GM12872 (cell line): ENCODE measurements around the gene PDZRN3.

Experiments used
- CTCF ChIP-seq: IDR thresholded peaks from 3 replicates; pipeline ENCODE4 v1.5.1; 2011; ENCODE audit warnings: low read depth, mild to moderate bottlenecking, low read length, moderate library complexity; ENCODE audit not compliant: insufficient read depth

Gene PDZRN3

GRCh38 chr3:73652896-73653295 lies 28.2 kb upstream of the PDZRN3 start:
- no peak for TF ChIP-seq CTCF

- no peak for TF ChIP-seq CTCF
Observed at GRCh38 chr3:73637042-73637441, 12.3 kb upstream of the PDZRN3 start.

DNA sequence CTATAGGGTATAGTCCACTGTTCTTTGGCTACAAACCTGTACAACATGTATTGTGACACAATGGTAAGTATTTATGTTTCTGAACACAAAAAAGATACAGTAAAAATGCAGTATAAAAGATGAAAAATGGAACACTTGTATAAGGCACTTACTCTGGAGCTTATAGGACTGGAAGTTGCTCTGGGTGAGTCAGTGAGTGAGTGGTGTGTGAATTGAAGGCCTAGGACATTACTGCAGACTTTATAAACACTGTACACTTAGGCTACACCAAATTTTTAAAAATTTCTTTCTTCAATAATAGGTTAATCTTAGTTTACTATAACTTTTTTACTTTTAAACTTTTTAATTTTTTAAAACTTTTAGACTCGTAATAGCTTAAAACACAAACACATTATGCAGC lies 10.5 kb upstream of the PDZRN3 start:
- no peak for TF ChIP-seq CTCF

DNA sequence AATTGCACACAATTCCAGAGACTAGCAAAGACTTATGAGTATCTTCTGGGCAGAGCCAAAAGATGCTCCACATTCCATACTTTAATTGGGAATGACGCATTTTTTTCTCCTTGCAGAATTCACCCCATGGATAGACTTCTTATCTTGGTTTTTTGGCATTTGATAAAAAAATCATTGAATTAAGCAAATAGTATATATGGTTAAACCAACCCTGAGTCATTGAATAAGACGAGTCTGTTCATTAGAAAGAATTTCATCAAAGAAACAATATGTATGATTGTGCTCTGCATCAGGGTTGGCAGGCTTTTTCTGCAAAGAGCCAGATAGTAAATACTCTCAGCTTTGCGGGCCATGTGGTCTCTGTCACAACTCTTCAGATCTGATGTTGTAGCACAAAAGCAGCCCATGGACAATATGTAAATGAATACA lies 9.2 kb upstream of the PDZRN3 start:
- no peak for TF ChIP-seq CTCF

GRCh38 chr3:73633453-73633852 lies 8.7 kb upstream of the PDZRN3 start:
- TF ChIP-seq CTCF = no peak

DNA sequence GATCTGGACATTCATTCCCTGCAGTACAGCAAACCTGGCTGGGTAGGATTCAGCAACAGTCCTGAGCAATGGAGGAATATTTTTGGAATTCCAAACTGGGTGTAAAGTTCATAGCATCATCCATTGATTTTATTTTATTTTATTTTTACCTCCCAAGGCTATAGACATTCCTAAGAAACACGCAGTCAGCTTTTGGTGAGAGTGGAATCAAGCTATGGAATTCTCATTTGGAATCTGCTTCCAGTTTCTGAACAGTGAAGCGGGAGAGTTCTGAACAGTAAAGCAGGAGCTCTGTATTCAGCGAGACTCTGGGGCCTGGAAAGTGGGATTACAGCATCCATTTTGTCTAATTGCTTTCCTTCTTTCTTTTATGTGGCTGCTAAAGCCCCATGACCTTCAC lies 1.4 kb upstream of the PDZRN3 start:
- no peak for TF ChIP-seq CTCF

DNA sequence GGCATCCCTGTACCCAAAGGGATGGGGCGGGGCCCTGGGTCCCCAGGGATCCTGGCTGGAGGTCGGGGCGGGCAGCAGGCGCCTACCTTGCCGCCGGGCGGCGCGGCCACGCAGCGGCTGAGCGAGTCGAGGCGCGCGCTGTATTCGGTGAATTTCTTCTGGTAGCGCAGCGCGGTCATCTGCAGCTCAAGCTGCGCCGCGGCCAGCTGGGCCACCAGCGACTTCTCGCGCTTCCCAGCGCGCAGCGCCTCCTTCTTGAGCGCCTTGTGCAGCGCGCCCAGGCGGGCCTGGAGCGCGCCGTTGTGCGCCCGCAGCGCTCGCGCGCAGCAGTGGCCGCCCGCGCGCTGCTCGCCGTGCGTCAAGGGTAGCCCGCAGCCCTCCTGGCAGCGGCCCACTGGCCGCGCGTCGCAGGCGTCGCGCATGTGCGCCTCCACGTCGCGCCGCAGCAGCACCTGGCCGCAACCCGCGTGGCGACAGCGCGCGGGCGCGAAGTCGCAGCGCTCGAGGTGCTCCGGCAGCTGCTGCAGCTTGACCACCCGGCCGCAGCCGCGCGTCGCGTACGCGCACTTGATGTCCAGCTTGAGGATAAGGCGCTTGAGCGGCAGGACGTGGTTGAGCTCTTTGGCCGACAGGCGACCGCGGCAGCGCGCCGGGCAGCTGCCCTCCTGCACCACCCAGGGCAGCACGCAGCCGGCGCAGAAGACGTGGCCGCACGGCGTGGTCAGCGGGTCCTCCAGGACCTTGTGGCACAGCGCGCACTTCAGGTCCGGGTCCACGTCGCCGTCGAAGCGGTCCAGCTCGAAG lies 522 bp downstream of the PDZRN3 start:
- no peak for TF ChIP-seq CTCF
